ENCODE measurements around the gene SORBS1. TPM values are rescaled to one million over a fixed set of nuclear protein-coding genes. Genes with fewer than 3 reads are reported as not detected.

SORBS1 gene
- total and polyA plus RNA-seq, 2 of the 13 experiments (the other 11 are each of a cell fraction or from before 2014, with no cell fraction given), result 16.8 to 39.8 TPM

GRCh38 chr10:95266674-95267095 lies 294.5 kb downstream of the SORBS1 start (continued):
- TF ChIP-seq ZNF333 (CRISPR knock-in tag; IDR thresholded peaks at IDR 0.05; ENCODE audit: borderline replicate concordance), result no peak
- TF ChIP-seq NCOR1 (IDR thresholded peaks at IDR 0.05; ENCODE audit: borderline replicate concordance, low read length), result no peak
- peak in 1 of 2 experiments; percentile 22; a peak in 1 of 4 replicates for TF ChIP-seq EP300 (IDR thresholded peaks at IDR 0.05; ENCODE audit: low read depth in 2 of 2, low read length in 2 of 2)
- no peak for TF ChIP-seq EP300 (CRISPR knock-in tag; IDR thresholded peaks at IDR 0.05; ENCODE audit: borderline replicate concordance)
- TF ChIP-seq HOXA5 (CRISPR knock-in tag; IDR thresholded peaks at IDR 0.05), result no peak
- TF ChIP-seq ZNF33B (CRISPR knock-in tag; IDR thresholded peaks at IDR 0.05), result no peak
- TF ChIP-seq ZNF780A (CRISPR knock-in tag; IDR thresholded peaks at IDR 0.05), result no peak
- TF ChIP-seq ZNF205 (CRISPR knock-in tag; IDR thresholded peaks at IDR 0.05), result no peak
- TF ChIP-seq NFIB (CRISPR knock-in tag; IDR thresholded peaks at IDR 0.05; ENCODE audit: borderline replicate concordance), result no peak
- TF ChIP-seq KLF13 (CRISPR knock-in tag; IDR thresholded peaks at IDR 0.05), result no peak
- TF ChIP-seq JUNB (CRISPR knock-in tag; IDR thresholded peaks at IDR 0.05; ENCODE audit: borderline replicate concordance), result no peak
- peak; percentile 63 for TF ChIP-seq SAP130 (CRISPR knock-in tag; IDR thresholded peaks at IDR 0.05; ENCODE audit: low read depth)
- no peak for TF ChIP-seq ZNF580 (CRISPR knock-in tag; IDR thresholded peaks at IDR 0.05; ENCODE audit: borderline replicate concordance, low read depth)
- TF ChIP-seq ZNF619 (CRISPR knock-in tag; IDR thresholded peaks at IDR 0.05), result no peak
- TF ChIP-seq YEATS2 (CRISPR knock-in tag; IDR thresholded peaks at IDR 0.05; ENCODE audit: borderline replicate concordance), result no peak
- TF ChIP-seq GPN1 (CRISPR knock-in tag; IDR thresholded peaks at IDR 0.05; ENCODE audit: borderline replicate concordance), result no peak
- no peak for TF ChIP-seq CEBPB (IDR thresholded peaks at IDR 0.05; ENCODE audit: borderline replicate concordance, low read depth, low read length)
- TF ChIP-seq ZNF788 (CRISPR knock-in tag; IDR thresholded peaks at IDR 0.05; ENCODE audit: borderline replicate concordance), result no peak
- TF ChIP-seq KDM2A (CRISPR knock-in tag; IDR thresholded peaks at IDR 0.05; ENCODE audit: borderline replicate concordance, low read depth), result no peak
- peak; percentile 93 for TF ChIP-seq ATF2 (CRISPR knock-in tag; IDR thresholded peaks at IDR 0.05)
- TF ChIP-seq TBX2 (CRISPR knock-in tag; IDR thresholded peaks at IDR 0.05; ENCODE audit: borderline replicate concordance), result no peak
- no peak for TF ChIP-seq ZSCAN29 (CRISPR knock-in tag; conservative IDR thresholded peaks at IDR 0.05)
- no peak for TF ChIP-seq ZNF570 (CRISPR knock-in tag; IDR thresholded peaks at IDR 0.05; ENCODE audit: borderline replicate concordance)
- no peak for TF ChIP-seq CBX1 (IDR thresholded peaks at IDR 0.05; ENCODE audit: low read depth)
- peak; percentile 55 for TF ChIP-seq ARID5B (CRISPR knock-in tag; IDR thresholded peaks at IDR 0.05)
- no peak for TF ChIP-seq NBN (conservative IDR thresholded peaks at IDR 0.05)
- no peak for TF ChIP-seq YY1 (IDR thresholded peaks at IDR 0.05; ENCODE audit: insufficient read depth, insufficient replicate concordance, low read depth, low read length)
